GM12891 (cell line): ENCODE measurements around the gene C1orf35.

ENCODE experiments used
- PAX5 ChIP-seq: IDR thresholded peaks from 2 replicates; pipeline ENCODE4 v1.6.1; 2011; ENCODE audit warnings: low read length, moderate library complexity, mild to moderate bottlenecking; ENCODE audit not compliant: insufficient read depth, severe bottlenecking
- POLR2A ChIP-seq: IDR thresholded peaks from 2 replicates; pipeline ENCODE4 v1.6.1; 2011; ENCODE audit warnings: low read depth, low read length, control low read depth
- POLR2AphosphoS5 ChIP-seq: IDR thresholded peaks from 2 replicates; pipeline ENCODE4 v1.6.1; 2011; ENCODE audit warnings: low read depth, low read length, control low read depth
- SPI1 ChIP-seq: IDR thresholded peaks from 2 replicates; pipeline ENCODE4 v1.6.1; 2011; ENCODE audit warnings: low read depth, low read length, control low read depth
- TAF1 ChIP-seq: IDR thresholded peaks from 2 replicates; pipeline ENCODE4 v1.6.1; 2011; ENCODE audit warnings: low read depth, low read length, control low read depth

GRCh38 chr1:228144193-228144992, 41.3 kb upstream of the C1orf35 start:
- no peak for TF ChIP-seq POLR2AphosphoS5
- TF ChIP-seq SPI1: no peak
- no peak for TF ChIP-seq POLR2A
- no peak for TF ChIP-seq TAF1
- TF ChIP-seq PAX5: no peak
